Stimulated activated CD4-positive, alpha-beta T cell treated with anti-CD3 and anti-CD28 coated beads, Interleukin-15, amount 100 ng/mL, for 48 hours (primary cell): ENCODE data around the gene NEK10.

Source experiments
- DNase-seq, 2 donors: peaks; one replicate each; pipeline ENCODE4 v3.0.0-alpha.2; 2020; ENCODE audit warnings: low read depth in 2 of 2

NEK10 gene

GRCh38 chr3:27060336-27060735 lies 308.8 kb downstream of the NEK10 start:
- no peak for DNase-seq
